ENCODE data around the gene OPTC. TPM values are rescaled to one million over a fixed set of nuclear protein-coding genes. Genes with fewer than 3 reads are reported as not detected.

Gene OPTC
- polyA plus RNA-seq, 1 donor from 2014 or later: not detected

DNA sequence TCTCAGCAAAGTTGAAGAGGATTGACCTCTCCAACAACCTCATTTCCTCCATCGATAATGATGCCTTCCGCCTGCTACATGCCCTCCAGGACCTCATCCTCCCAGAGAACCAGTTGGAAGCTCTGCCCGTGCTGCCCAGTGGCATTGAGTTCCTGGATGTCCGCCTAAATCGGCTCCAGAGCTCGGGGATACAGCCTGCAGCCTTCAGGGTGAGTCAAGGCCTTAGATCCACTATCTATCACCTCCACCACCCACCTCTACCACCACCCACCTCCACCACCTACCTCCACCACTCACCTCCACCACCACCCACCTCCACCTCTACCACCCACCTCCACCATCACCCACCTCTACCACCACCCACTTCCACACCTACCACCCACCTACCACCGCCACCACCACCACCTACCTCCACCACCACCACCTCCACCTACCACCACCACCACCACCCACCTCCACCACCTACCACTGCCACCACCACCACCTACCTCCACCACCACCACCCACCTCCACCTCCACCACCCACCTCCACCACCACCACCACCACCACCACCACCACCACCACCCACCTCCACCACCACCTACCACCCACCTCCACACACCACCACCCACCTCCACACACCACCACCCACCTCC, 5.8 kb downstream of the OPTC start:
- H3K4me2 ChIP-seq (ENCODE audit: low read length): no peak overlapping the region
- no peaks in the 10 kb centered on the region for H3K9me2 ChIP-seq (ENCODE audit: insufficient read depth, low read length)

DNA sequence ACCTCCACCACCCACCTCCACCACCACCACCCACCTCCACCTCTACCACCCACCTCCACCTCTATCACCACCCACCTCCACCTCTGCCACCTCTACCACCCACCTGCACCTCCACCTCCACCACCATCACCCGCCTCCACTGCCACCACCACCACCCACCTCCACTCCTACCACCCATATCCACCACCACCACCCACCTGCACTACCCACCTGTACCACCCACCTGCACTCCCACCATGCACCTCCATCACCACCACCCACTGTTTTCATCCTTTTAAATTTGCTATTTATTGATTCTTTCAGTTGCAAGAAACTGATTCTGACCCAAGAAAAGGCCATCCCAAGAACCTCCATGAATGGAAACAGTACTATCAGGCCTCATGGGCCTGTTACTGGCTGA, 6.3 kb downstream of the OPTC start:
- H3K36me3 ChIP-seq (ENCODE audit: insufficient read depth, low read length): no peaks in the 10 kb centered on the region
- no peak overlapping the region for H2AFZ ChIP-seq (ENCODE audit: low read depth, low read length)
- H4K20me1 ChIP-seq (ENCODE audit: insufficient read depth): no peaks in the 10 kb centered on the region
- H3K27ac ChIP-seq (ENCODE audit: low read length): no peak overlapping the region
- no peak overlapping the region for H3K4me2 ChIP-seq (ENCODE audit: low read length)
- H3K4me3 ChIP-seq (ENCODE audit: low read length): no peak overlapping the region
- TF ChIP-seq EP300 (conservative IDR thresholded peaks at IDR 0.05; ENCODE audit: poor library complexity, severe bottlenecking) (no peak), RAD21 (conservative IDR thresholded peaks at IDR 0.05) (no peak), MXI1 (conservative IDR thresholded peaks at IDR 0.05; ENCODE audit: poor library complexity, severe bottlenecking) (no peak), POLR2AphosphoS5 (IDR thresholded peaks at IDR 0.05) (no peak), TAF1 (IDR thresholded peaks at IDR 0.05; ENCODE audit: low read depth) (no peak), EZH2 (IDR thresholded peaks at IDR 0.05; ENCODE audit: borderline replicate concordance, insufficient read depth, low read length, poor library complexity, severe bottlenecking) (no peak), SMC3 (conservative IDR thresholded peaks at IDR 0.05; ENCODE audit: poor library complexity) (no peak)
- TF ChIP-seq, protein P1, sequence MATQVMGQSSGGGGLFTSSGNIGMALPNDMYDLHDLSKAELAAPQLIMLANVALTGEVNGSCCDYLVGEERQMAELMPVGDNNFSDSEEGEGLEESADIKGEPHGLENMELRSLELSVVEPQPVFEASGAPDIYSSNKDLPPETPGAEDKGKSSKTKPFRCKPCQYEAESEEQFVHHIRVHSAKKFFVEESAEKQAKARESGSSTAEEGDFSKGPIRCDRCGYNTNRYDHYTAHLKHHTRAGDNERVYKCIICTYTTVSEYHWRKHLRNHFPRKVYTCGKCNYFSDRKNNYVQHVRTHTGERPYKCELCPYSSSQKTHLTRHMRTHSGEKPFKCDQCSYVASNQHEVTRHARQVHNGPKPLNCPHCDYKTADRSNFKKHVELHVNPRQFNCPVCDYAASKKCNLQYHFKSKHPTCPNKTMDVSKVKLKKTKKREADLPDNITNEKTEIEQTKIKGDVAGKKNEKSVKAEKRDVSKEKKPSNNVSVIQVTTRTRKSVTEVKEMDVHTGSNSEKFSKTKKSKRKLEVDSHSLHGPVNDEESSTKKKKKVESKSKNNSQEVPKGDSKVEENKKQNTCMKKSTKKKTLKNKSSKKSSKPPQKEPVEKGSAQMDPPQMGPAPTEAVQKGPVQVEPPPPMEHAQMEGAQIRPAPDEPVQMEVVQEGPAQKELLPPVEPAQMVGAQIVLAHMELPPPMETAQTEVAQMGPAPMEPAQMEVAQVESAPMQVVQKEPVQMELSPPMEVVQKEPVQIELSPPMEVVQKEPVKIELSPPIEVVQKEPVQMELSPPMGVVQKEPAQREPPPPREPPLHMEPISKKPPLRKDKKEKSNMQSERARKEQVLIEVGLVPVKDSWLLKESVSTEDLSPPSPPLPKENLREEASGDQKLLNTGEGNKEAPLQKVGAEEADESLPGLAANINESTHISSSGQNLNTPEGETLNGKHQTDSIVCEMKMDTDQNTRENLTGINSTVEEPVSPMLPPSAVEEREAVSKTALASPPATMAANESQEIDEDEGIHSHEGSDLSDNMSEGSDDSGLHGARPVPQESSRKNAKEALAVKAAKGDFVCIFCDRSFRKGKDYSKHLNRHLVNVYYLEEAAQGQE (IDR thresholded peaks at IDR 0.05; ENCODE audit: borderline replicate concordance): no peak
- TF ChIP-seq, protein P2, sequence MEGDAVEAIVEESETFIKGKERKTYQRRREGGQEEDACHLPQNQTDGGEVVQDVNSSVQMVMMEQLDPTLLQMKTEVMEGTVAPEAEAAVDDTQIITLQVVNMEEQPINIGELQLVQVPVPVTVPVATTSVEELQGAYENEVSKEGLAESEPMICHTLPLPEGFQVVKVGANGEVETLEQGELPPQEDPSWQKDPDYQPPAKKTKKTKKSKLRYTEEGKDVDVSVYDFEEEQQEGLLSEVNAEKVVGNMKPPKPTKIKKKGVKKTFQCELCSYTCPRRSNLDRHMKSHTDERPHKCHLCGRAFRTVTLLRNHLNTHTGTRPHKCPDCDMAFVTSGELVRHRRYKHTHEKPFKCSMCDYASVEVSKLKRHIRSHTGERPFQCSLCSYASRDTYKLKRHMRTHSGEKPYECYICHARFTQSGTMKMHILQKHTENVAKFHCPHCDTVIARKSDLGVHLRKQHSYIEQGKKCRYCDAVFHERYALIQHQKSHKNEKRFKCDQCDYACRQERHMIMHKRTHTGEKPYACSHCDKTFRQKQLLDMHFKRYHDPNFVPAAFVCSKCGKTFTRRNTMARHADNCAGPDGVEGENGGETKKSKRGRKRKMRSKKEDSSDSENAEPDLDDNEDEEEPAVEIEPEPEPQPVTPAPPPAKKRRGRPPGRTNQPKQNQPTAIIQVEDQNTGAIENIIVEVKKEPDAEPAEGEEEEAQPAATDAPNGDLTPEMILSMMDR (IDR thresholded peaks at IDR 0.05; ENCODE audit: poor library complexity, severe bottlenecking): no peak
- no peaks in the 10 kb centered on the region for H3K9me3 ChIP-seq (ENCODE audit: low read length)
- H3K9ac ChIP-seq (ENCODE audit: low read length): no peak overlapping the region
- H3K9me2 ChIP-seq (ENCODE audit: insufficient read depth, low read length): no peaks in the 10 kb centered on the region
- H3K27me3 ChIP-seq (ENCODE audit: insufficient read depth, low read depth, low read length): no peaks in the 10 kb centered on the region
- no peaks in the 10 kb centered on the region for H3F3A ChIP-seq (ENCODE audit: insufficient read depth, low read length, poor library complexity, severe bottlenecking)
- no peaks in the 10 kb centered on the region for H3K79me2 ChIP-seq (replicated peaks; ENCODE audit: insufficient read depth, low read length)

More for the DNA sequence above, 5.8 kb downstream of the OPTC start:
- Histone ChIP-seq H3K36me3 (ENCODE audit: insufficient read depth, low read length) (no peaks in the 10 kb centered on the region), H4K20me1 (ENCODE audit: insufficient read depth) (no peaks in the 10 kb centered on the region), H3K9me3 (ENCODE audit: low read length) (no peaks in the 10 kb centered on the region), H3K27ac (ENCODE audit: low read length) (no peak overlapping the region), H2AFZ (ENCODE audit: low read depth, low read length) (no peak overlapping the region), H3F3A (ENCODE audit: insufficient read depth, low read length, poor library complexity, severe bottlenecking) (no peaks in the 10 kb centered on the region), H3K79me2 (replicated peaks; ENCODE audit: insufficient read depth, low read length) (no peaks in the 10 kb centered on the region), H3K9ac (ENCODE audit: low read length) (no peak overlapping the region), H3K27me3 (ENCODE audit: insufficient read depth, low read depth, low read length) (no peaks in the 10 kb centered on the region), H3K4me3 (ENCODE audit: low read length) (no peak overlapping the region)
- no peak for TF ChIP-seq SMC3 (conservative IDR thresholded peaks at IDR 0.05; ENCODE audit: poor library complexity)
- no peak for TF ChIP-seq EP300 (conservative IDR thresholded peaks at IDR 0.05; ENCODE audit: poor library complexity, severe bottlenecking)
- no peak for TF ChIP-seq RAD21 (conservative IDR thresholded peaks at IDR 0.05)
- no peak for TF ChIP-seq EZH2 (IDR thresholded peaks at IDR 0.05; ENCODE audit: borderline replicate concordance, insufficient read depth, low read length, poor library complexity, severe bottlenecking)
- TF ChIP-seq TAF1 (IDR thresholded peaks at IDR 0.05; ENCODE audit: low read depth): no peak
